Small intestine (tissue), 7 donors: ENCODE measurements around the gene CTXND1. TPM values are rescaled to one million over a fixed set of nuclear protein-coding genes. Genes with fewer than 3 reads are reported as not detected.

Experiments
- DNase-seq, 2 donors: peaks; one replicate each; pipeline versions ENCODE4 v3.0.0 to v3.0.0-alpha.2; 2013
- FAIRE-seq: peaks from 2 replicates; lab custom pipeline; 2012; peaks lifted over from hg19 to GRCh38; lab: Jason Lieb, UNC
- H3K27ac ChIP-seq, 3 donors: one replicate each; pipeline ENCODE4 v1.5.1; 2013; ENCODE audit warnings: low read length in 2 of 3, mild to moderate bottlenecking in 2 of 3, control low read depth in 1 of 3, inconsistent platforms in 1 of 3, low read depth in 1 of 3, moderate library complexity in 1 of 3
- H3K27me3 ChIP-seq, 3 donors: one replicate each; pipeline ENCODE4 v1.6.1; 2013; ENCODE audit warnings: low read length in 3 of 3, inconsistent platforms in 1 of 3; ENCODE audit not compliant: control insufficient read depth in 3 of 3, insufficient read depth in 3 of 3
- H3K36me3 ChIP-seq, 3 donors: one replicate each; pipeline ENCODE4 v1.6.1; 2013; ENCODE audit warnings: low read length in 3 of 3, inconsistent platforms in 1 of 3, low read depth in 1 of 3, mild to moderate bottlenecking in 1 of 3, moderate library complexity in 1 of 3; ENCODE audit not compliant: control insufficient read depth in 3 of 3, insufficient read depth in 2 of 3
- H3K4me1 ChIP-seq, 3 donors: one replicate each; pipeline ENCODE4 v1.6.1; 2013; ENCODE audit warnings: low read length in 2 of 3, inconsistent platforms in 1 of 3, low read depth in 1 of 3, mild to moderate bottlenecking in 1 of 3, moderate library complexity in 1 of 3; ENCODE audit not compliant: control insufficient read depth in 3 of 3, insufficient read depth in 2 of 3
- H3K4me3 ChIP-seq, 3 donors: one replicate each; pipeline ENCODE4 v1.5.1; 2013; ENCODE audit warnings: low read length in 3 of 3, control low read depth in 1 of 3, inconsistent platforms in 1 of 3, low read depth in 1 of 3, mild to moderate bottlenecking in 1 of 3, moderate library complexity in 1 of 3
- H3K9me3 ChIP-seq, 2 donors: one replicate each; pipeline ENCODE4 v1.6.1; 2013; ENCODE audit warnings: low read depth in 1 of 2, low read length in 1 of 2; ENCODE audit not compliant: control insufficient read depth in 2 of 2, insufficient read depth in 1 of 2
- WGBS, 3 donors: extraction: QIAGEN DNeasy Blood & Tissue Kit; methylation state at CpG; one replicate each; pipeline ENCODE4 v1.1.7; 2013; 5-methylcytosine and 5-hydroxymethylcytosine counted together
- polyA plus RNA-seq, 4 donors: library from polyadenylated mRNA; stranded (reverse) in 3 of 4; unstranded in 1 of 4; fragments of 200-250 nt in 3 of 4; fragments of 120-200 nt in 1 of 4; gene quantifications; one replicate each; pipeline versions ENCODE4 v1.2.1 to v1.2.3, GENCODE V29; 2013
- donor health status: healthy with polysubstance abuse.
- donor health status: control.
- donor health status: control.
- donor health status: Bipolar disorder and iron deficiency.
- donor health status: healthy.

Gene CTXND1
- polyA plus RNA-seq, 4 donors: under 0.01 to 12.8 (median 0.61) TPM

- DNase-seq (peak in 1 of 2 donors; percentile 30), FAIRE-seq (no peak)
- Histone ChIP-seq H3K9me3 (no peaks in the 10 kb centered on the region), H3K36me3 (no peaks in the 10 kb centered on the region), H3K27me3 (peaks cover 5 to 27% (median 18%) of the 10 kb centered on the region in 3 donors), H3K4me1 (peaks cover 0 to 3% (median 0%) of the 10 kb centered on the region in 3 donors), H3K27ac (no peak overlapping the region), H3K4me3 (no peak overlapping the region)
- WGBS, 3 donors: 55 to 62% (median 58%) methylated on average over 20 of the region's 20 CpGs
Observed at GRCh38 chr15:80250614-80251427, 1.2 kb downstream of the CTXND1 start.

DNA sequence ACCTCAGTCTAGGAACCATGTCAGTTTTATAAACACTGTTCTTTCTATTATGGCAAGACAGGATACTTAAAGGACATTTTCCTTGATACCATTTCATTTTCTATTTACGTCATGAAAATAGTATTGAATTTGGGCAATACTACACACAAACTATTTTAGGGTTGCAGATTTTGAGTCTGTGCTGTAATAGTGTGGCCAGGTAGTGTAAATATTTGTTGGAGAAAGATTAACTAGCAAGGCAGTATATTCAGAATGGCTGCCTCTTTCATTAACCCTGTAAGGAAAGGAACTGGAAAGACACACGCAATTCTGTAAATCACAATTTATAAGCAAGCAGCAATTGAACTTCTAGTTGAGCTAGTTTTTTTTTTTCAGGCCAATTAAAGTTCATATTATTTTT is 2.0 kb downstream of the CTXND1 start:
- H3K27me3 ChIP-seq: peaks cover 5 to 27% (median 18%) of the 10 kb centered on the region in 3 donors

GRCh38 chr15:80247320-80247719 is 4.7 kb downstream of the CTXND1 start:
- 4 to 33% (median 12%) methylated on average over 1 of the region's 1 CpG for WGBS, 3 donors
- no peaks in the 10 kb centered on the region for H3K36me3 ChIP-seq
- H3K27ac ChIP-seq: no peak overlapping the region
- H3K27me3 ChIP-seq: peaks cover 5 to 20% (median 13%) of the 10 kb centered on the region in 3 donors
- no peak for FAIRE-seq
- no peaks in the 10 kb centered on the region for H3K9me3 ChIP-seq
- peak in 1 of 2 donors; percentile 51 for DNase-seq
- H3K4me3 ChIP-seq: no peak overlapping the region
- peaks cover 0 to 3% (median 0%) of the 10 kb centered on the region in 3 donors for H3K4me1 ChIP-seq

More for the DNA sequence above, 2.0 kb downstream of the CTXND1 start:
- no peaks in the 10 kb centered on the region for H3K36me3 ChIP-seq
- no peaks in the 10 kb centered on the region for H3K9me3 ChIP-seq
- no peak for FAIRE-seq
- DNase-seq: peak in 1 of 2 donors; percentile 39
- no peak overlapping the region for H3K27ac ChIP-seq
- 29 to 53% (median 32%) methylated on average over 2 of the region's 2 CpGs for WGBS, 3 donors
- H3K4me3 ChIP-seq: no peak overlapping the region
- peaks cover 0 to 3% (median 0%) of the 10 kb centered on the region in 3 donors for H3K4me1 ChIP-seq

DNA sequence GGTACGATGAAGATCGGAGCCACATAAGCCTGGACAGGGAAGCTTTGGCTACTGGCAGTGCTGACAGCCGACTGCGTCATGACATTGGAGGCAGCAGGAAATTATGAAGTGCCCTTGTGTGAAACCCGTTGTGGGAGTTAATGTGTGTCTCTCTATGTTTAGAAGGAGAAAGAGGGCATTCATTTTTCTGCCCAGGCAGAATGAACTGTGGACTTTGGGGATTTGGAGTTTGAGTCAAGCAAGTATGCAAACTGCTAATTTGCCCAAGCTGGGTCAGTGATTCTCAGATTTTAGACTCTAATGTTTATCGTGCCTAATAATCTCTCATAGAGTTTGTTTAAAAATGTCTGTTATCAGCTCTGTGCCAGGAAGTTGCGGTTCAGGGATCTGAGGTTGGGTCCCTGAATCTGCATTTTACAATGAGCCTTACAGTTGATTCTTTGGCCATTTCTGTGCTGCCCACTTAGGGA is 5.6 kb downstream of the CTXND1 start:
- no peak overlapping the region for H3K4me3 ChIP-seq
- DNase-seq (peak in 1 of 2 donors; percentile 41), FAIRE-seq (no peak)
- H3K4me1 ChIP-seq: peaks cover 0 to 3% (median 0%) of the 10 kb centered on the region in 3 donors
- H3K27ac ChIP-seq: peak overlapping the region in 1 of 3 donors; percentile 12
- WGBS, 3 donors: 35 to 39% (median 37%) methylated on average over 7 of the region's 7 CpGs
- no peaks in the 10 kb centered on the region for H3K36me3 ChIP-seq
- H3K27me3 ChIP-seq: peaks cover 0 to 19% (median 9%) of the 10 kb centered on the region in 3 donors
- no peaks in the 10 kb centered on the region for H3K9me3 ChIP-seq

GRCh38 chr15:80242802-80243201 is 9.2 kb downstream of the CTXND1 start:
- Histone ChIP-seq H3K36me3 (no peaks in the 10 kb centered on the region), H3K4me1 (peaks cover 0 to 3% (median 0%) of the 10 kb centered on the region in 3 donors)

DNA sequence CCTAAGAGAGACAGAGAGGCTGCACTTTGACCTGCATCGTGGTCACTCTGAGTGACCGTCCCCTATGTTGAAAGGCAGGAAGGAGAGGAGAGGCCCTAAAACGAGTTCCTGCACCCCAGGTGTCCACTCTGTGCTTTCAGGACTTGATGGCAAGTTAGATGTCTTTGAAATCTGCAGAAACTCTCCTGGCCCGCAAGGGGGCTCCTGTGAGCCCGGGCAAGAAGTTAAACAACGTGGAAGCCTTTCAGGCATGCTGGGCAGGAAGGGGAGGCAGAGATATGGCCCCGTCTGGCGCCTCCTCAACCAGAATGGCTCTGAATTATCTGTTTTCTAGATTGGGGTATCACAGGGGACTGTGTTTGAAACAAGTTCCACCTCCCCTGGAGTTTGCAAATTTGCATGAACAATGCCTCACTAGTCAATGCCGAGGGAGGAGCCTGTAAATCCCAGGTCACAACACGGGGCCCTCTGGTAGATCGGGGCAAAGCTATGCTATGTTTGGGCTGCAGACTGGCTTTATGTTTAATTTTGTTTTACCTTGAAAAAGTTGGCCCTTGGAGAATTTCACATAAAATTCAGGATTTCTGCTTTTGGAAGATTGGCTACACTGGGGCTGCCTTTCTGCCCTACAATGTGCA is 9.8 kb downstream of the CTXND1 start:
- Histone ChIP-seq H3K4me3 (no peak overlapping the region), H3K4me1 (peaks cover 0 to 3% (median 0%) of the 10 kb centered on the region in 3 donors), H3K27ac (no peak overlapping the region), H3K9me3 (no peaks in the 10 kb centered on the region), H3K36me3 (no peaks in the 10 kb centered on the region), H3K27me3 (peaks cover 0 to 6% (median 0%) of the 10 kb centered on the region in 3 donors)
- DNase-seq (peak; percentile 36 to 48), FAIRE-seq (no peak)
- WGBS, 3 donors: 32 to 44% (median 41%) methylated on average over 11 of the region's 11 CpGs

More at GRCh38 chr15:80242802-80243201, 9.2 kb downstream of the CTXND1 start:
- FAIRE-seq (no peak), DNase-seq (no peak)
- H3K27me3 ChIP-seq: peaks cover 0 to 6% (median 0%) of the 10 kb centered on the region in 3 donors
- 39 to 65% (median 54%) methylated on average over 3 of the region's 3 CpGs for WGBS, 3 donors
- H3K4me3 ChIP-seq: no peak overlapping the region
- no peaks in the 10 kb centered on the region for H3K9me3 ChIP-seq
- H3K27ac ChIP-seq: no peak overlapping the region

DNA sequence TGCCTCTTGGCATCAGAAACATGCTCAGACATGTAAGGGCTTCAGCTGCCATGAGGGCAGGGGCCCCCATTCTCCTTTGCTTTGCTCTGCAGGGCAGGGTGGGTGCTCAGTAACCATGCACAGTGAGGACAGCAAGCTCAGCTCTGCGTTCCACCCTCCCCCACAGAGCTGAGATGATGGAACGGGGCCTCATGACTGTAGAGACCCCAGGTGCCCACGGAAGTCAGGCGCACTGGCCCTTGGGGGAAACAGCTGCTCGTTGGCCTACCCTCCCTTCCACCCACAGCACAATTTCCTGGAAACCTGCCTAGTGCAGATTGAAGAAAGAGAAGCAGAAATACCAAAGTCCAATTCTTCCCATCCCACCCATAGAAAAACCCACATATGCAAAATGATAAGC is 10.5 kb downstream of the CTXND1 start:
- H3K27ac ChIP-seq: no peak overlapping the region
- FAIRE-seq (no peak), DNase-seq (no peak)
- 13 to 28% (median 28%) methylated on average over 5 of the region's 5 CpGs for WGBS, 3 donors
- H3K4me1 ChIP-seq: peaks cover 0 to 3% (median 0%) of the 10 kb centered on the region in 3 donors
- no peak overlapping the region for H3K4me3 ChIP-seq
- no peaks in the 10 kb centered on the region for H3K9me3 ChIP-seq
- H3K36me3 ChIP-seq: no peaks in the 10 kb centered on the region
- H3K27me3 ChIP-seq: peaks cover 0 to 6% (median 0%) of the 10 kb centered on the region in 3 donors

DNA sequence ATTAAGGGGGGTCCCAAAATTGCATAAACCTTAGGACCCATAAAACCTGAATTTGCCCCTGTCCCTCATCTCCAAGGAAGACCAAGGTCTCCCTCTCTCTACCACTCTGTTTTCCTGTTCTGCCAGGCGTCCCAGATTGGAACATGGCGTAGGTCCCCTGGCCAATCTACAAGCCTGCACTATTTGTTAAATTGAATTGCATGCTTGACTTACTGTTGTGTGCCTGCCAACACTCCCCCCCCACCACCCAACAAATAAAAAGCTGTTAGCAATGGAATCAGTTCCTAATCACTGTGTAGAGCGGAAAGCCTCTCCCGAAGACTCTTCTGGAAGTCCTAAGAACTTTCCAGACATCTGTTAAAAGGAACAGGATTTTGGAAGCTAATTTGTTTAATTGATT is 11.7 kb downstream of the CTXND1 start:
- Histone ChIP-seq H3K4me1 (no peaks in the 10 kb centered on the region), H3K9me3 (no peaks in the 10 kb centered on the region), H3K27ac (no peak overlapping the region), H3K27me3 (peaks cover 0 to 3% (median 0%) of the 10 kb centered on the region in 3 donors), H3K4me3 (no peak overlapping the region), H3K36me3 (no peaks in the 10 kb centered on the region)
- 81 to 82% (median 82%) methylated on average over 4 of the region's 4 CpGs for WGBS, 3 donors
- FAIRE-seq (no peak), DNase-seq (no peak)
